ENCODE results near the gene UBR1. TPM values are rescaled to one million over a fixed set of nuclear protein-coding genes. Genes with fewer than 3 reads are reported as not detected.
"Not testable (repeated sequence)": the region's sequence is repeated elsewhere in the genome, so short reads cannot be mapped to it uniquely, and the experiment has no call there.

UBR1 gene
- total RNA-seq, 2 donors from 2014 or later = 33.3 to 37.4 TPM

DNA sequence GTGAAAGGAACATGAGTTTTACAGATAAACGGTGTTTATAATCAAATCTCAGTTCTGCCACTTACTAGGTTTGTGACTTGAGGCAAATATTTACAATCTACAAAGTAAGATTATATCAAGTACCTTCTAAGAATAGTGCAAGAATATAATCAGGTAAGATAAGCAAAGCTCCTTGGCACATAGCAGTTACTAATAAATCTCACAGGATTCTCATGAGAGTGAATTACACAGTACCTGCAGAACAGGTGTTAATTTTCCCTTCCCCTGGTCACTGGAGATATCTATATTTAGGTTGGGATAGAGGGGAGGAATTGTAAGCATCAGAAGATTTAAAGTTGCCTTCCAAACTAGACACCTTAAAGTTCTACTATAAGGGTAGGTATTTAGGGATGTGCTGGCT, 53.0 kb downstream of the UBR1 start:
- no peaks in the 10 kb centered on the region for H3K9me3 Mint-ChIP-seq

DNA sequence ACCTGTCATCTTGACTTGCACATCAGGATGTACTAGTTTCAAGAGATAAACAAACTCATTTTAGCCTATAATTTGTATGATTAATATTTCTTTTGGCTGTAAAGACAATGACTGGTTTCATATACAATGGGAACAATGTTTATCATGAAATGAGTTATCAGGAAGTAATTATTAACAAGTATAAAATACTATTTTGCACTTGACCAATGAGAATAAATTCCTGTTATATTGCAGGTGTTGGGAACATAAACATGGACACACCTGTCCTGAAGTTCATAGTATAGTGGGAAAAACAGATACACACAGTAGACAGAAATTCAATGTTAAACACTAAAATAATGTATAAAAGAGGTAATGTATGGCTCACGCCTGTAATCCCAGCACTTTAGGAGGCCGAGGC, 56.9 kb downstream of the UBR1 start:
- peaks cover 92% of the 10 kb centered on the region for H3K36me3 Mint-ChIP-seq (ENCODE audit: low read depth)
- H3K4me1 Mint-ChIP-seq = no peaks in the 10 kb centered on the region

More for the DNA sequence above, 53.0 kb downstream of the UBR1 start:
- ATAC-seq (replicated peaks) = no peak
- H3K4me3 Mint-ChIP-seq = no peak overlapping the region
- H3K27ac Mint-ChIP-seq = no peak overlapping the region
- no peaks in the 10 kb centered on the region for H3K27me3 Mint-ChIP-seq
- peaks cover 93% of the 10 kb centered on the region for H3K36me3 Mint-ChIP-seq (ENCODE audit: low read depth)
- H3K4me1 Mint-ChIP-seq = no peaks in the 10 kb centered on the region

DNA sequence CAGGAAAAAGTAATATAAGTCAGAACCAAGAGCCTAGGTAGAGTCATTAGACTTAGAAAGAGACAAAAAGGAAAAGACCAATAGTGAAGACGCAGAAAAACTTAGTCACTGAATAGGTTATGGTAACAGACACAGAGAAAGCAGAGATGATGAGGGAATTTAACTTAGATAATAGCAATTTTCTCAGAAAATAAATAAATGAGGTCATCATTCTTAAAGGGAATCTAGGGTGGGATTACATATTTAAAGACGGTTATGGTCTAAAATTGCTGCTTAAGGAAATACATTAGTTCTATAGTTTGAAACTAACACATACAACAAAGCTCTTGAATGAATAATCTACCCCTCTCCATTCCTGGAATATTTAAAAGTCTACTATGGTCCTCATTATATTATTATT, 59.4 kb downstream of the UBR1 start:
- Mint-ChIP-seq H3K4me1 (no peaks in the 10 kb centered on the region), H3K9me3 (no peaks in the 10 kb centered on the region), H3K36me3 (ENCODE audit: low read depth) (peaks cover 92% of the 10 kb centered on the region), H3K27ac (no peak overlapping the region), H3K4me3 (no peak overlapping the region), H3K27me3 (no peaks in the 10 kb centered on the region)
- no peak for ATAC-seq (replicated peaks)

More for the DNA sequence above, 56.9 kb downstream of the UBR1 start:
- no peaks in the 10 kb centered on the region for H3K27me3 Mint-ChIP-seq
- H3K4me3 Mint-ChIP-seq = no peak overlapping the region
- H3K9me3 Mint-ChIP-seq = no peaks in the 10 kb centered on the region
- H3K27ac Mint-ChIP-seq = no peak overlapping the region
- no peak for ATAC-seq (replicated peaks)

DNA sequence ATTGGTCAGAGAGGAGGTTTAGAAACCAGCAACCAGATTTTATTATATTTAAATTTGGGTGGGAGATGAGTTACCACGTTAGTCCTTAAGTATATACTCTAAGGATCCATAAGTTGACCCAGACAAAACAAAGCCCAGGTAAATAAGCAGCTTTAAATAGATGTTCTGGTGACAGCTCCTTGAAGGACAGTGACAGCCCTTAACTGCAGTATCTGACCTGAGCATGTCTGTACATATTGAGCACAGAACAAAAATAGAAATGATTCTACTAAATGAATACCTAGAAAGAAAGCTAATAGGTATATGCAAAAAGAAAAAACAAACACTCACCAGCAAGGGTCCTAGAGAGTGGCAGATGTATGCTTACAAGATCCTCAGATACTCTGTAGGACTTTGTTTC, 63.0 kb downstream of the UBR1 start:
- Mint-ChIP-seq H3K27me3 (no peaks in the 10 kb centered on the region), H3K27ac (no peak overlapping the region), H3K4me3 (no peak overlapping the region), H3K4me1 (no peaks in the 10 kb centered on the region), H3K9me3 (no peaks in the 10 kb centered on the region), H3K36me3 (ENCODE audit: low read depth) (peaks cover 91% of the 10 kb centered on the region)
- no peak for ATAC-seq (replicated peaks)

DNA sequence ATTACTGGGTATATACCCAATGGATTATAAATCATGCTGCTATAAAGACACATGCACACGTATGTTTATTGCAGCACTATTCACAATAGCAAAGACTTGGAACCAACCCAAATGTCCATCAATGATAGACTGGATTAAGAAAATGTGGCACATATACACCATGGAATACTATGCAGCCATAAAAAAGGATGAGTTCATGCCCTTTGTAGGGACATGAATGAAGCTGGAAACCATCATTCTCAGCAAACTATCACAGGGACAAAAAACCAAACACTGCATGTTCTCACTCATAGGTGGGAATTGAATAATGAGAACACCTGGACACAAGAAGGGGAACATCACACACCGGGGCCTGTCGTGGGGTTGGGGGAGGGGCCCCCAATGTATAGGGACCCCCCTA, 64.8 kb downstream of the UBR1 start:
- H3K27me3 Mint-ChIP-seq; H3K4me1 Mint-ChIP-seq; H3K9me3 Mint-ChIP-seq; H3K27ac Mint-ChIP-seq; H3K4me3 Mint-ChIP-seq; ATAC-seq (replicated peaks): not testable (repeated sequence)
- peaks cover 91% of the 10 kb centered on the region for H3K36me3 Mint-ChIP-seq (ENCODE audit: low read depth)

DNA sequence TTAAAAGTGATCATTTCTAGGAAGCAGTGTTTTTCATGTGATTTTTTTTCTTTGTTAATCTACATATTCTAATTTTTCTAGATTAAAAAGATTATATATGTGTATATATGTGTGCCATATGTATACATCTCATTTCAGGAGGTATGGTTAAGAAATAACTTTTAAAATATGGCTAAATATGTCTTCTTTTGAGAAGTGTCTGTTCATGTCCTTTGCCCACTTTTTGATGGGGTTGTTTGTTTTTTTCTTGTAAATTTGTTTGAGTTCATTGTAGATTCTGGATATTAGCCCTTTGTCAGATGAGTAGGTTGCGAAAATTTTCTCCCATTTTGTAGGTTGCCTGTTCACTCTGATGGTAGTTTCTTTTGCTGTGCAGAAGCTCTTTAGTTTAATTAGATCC, 70.6 kb downstream of the UBR1 start:
- not testable (repeated sequence) for H3K27ac Mint-ChIP-seq; ATAC-seq (replicated peaks); H3K4me3 Mint-ChIP-seq; H3K4me1 Mint-ChIP-seq; H3K27me3 Mint-ChIP-seq; H3K9me3 Mint-ChIP-seq
- H3K36me3 Mint-ChIP-seq (ENCODE audit: low read depth) = peaks cover 90% of the 10 kb centered on the region

DNA sequence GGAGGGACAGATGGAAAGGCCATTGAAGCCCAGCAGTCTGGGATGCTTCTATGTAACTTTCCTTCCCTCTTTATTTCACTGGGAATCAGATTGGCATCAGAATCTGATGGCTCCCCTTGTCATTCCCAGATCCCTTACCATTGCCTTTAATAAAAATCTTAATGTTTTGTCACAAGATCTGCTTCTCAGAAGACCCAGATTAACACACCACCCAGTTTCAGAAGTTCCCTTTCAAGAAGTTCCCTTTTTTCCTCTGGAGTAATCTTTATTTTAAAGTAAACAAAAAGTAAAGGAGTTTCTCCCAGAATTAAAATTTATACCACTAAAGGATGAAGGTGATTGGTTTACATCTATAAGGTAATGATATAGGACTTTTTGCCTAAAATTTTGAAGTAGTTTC, 76.4 kb downstream of the UBR1 start:
- Mint-ChIP-seq H3K27me3 (no peaks in the 10 kb centered on the region), H3K27ac (no peak overlapping the region), H3K4me1 (no peaks in the 10 kb centered on the region), H3K4me3 (no peak overlapping the region), H3K9me3 (no peaks in the 10 kb centered on the region), H3K36me3 (ENCODE audit: low read depth) (peaks cover 95% of the 10 kb centered on the region)
- ATAC-seq (replicated peaks) = no peak

DNA sequence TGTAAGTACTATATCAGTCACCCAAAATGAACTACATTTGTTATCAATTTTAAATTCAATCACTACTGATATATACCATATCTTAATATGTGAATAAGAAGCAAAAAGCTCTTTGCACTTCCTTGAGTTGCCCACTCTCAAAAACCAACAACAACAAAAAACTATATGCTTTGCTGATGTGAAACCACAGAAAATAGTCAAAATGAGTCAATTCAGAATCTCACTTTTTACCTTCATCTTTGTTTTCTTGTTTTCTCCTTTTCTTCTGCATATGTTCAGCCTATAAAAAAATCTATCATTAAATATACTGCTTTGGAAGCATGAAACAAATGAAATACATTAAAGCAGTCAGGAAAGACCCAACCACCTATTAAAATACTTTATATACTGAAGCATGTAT, 80.7 kb downstream of the UBR1 start:
- no peak for ATAC-seq (replicated peaks)
- Mint-ChIP-seq H3K4me3 (no peak overlapping the region), H3K27ac (no peak overlapping the region), H3K4me1 (no peaks in the 10 kb centered on the region), H3K9me3 (no peaks in the 10 kb centered on the region), H3K27me3 (no peaks in the 10 kb centered on the region), H3K36me3 (ENCODE audit: low read depth) (peaks cover 95% of the 10 kb centered on the region)

DNA sequence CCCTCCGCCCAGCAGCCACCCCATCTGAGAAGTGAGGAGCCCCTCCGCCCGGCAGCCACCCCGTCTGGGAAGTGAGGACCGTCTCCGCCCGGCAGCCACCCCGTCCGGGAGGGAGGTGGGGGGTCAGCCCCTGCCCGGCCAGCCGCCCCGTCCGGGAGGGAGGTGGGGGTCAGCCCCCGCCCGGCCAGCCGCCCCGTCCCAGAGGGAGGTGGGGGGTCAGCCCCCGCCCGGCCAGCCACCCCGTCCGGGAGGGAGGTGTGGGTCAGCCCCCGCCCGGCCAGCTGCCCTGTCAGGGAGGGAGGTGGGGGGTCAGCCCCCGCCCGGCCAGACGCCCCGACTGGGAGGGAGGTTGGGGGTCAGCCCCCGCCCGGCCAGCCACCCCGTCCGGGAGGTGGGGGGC, 91.2 kb downstream of the UBR1 start:
- H3K4me3 Mint-ChIP-seq; H3K9me3 Mint-ChIP-seq; ATAC-seq (replicated peaks); H3K27ac Mint-ChIP-seq; H3K27me3 Mint-ChIP-seq; H3K4me1 Mint-ChIP-seq: not testable (repeated sequence)
- H3K36me3 Mint-ChIP-seq (ENCODE audit: low read depth) = peaks cover 75% of the 10 kb centered on the region

DNA sequence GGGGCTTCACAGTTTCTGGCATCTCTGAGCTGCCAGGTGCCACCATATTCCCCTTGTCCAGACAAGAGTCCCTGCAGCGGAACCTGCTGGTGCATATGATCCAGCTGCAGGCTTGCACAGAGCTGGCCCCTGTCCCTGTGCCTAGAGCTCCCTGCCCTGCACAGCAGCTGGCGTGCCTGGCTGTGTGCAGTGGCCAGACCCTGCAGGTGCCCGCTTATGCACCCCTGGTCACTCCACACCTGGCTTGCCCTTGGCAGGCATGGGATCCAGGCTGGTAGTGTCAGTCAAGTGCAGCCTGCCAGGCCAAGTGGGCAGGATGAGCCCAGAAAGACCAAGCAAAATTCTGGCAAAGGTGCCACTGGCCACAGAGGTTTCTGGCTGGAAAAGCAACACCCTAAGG, 96.6 kb downstream of the UBR1 start:
- Mint-ChIP-seq H3K9me3 (no peaks in the 10 kb centered on the region), H3K36me3 (ENCODE audit: low read depth) (peaks cover 67% of the 10 kb centered on the region), H3K4me1 (no peaks in the 10 kb centered on the region), H3K4me3 (no peak overlapping the region), H3K27ac (no peak overlapping the region), H3K27me3 (no peaks in the 10 kb centered on the region)
- ATAC-seq (replicated peaks) = no peak

DNA sequence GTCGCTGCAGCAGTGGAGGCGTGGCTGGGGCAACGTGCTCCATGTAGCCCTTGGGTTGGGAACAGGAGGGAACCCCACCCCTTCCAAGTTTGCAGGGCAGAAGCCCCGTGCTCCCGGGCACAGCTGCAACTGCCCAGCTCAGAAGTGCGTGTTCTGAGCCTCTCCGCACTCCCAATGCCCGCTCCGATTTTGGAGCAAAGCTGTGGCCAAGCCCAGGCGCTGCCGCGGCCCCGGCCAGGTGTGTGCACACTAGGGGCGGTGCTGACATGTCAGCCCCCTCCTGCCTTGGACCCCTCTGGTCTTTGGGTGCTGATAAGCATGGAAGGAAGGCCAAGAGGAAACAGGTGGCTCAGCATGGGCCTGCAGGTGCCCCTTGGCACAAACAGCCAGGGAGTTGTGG, 97.7 kb downstream of the UBR1 start:
- no peak overlapping the region for H3K4me3 Mint-ChIP-seq
- no peak overlapping the region for H3K27ac Mint-ChIP-seq
- H3K27me3 Mint-ChIP-seq = no peaks in the 10 kb centered on the region
- no peaks in the 10 kb centered on the region for H3K4me1 Mint-ChIP-seq
- no peaks in the 10 kb centered on the region for H3K9me3 Mint-ChIP-seq
- peaks cover 67% of the 10 kb centered on the region for H3K36me3 Mint-ChIP-seq (ENCODE audit: low read depth)
- ATAC-seq (replicated peaks) = no peak

DNA sequence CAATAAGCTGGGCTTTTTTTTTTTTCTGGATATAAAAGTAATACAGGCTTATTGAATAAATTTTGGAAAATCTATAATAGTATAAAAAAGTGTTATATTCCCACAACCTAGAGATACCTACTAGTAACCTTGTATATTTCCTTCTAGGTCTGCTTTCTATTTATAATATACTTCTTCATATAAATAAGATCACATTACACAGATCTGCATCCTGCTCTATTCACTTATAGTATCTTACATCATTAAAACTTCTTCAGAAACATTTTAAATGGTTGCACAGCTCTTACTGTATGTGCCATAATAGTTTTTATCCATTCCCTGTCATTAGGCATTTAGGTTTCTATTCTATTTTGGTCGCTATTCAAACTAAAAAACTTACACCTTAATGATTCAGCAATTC, 98.3 kb downstream of the UBR1 start:
- Mint-ChIP-seq H3K4me3 (no peak overlapping the region), H3K9me3 (no peaks in the 10 kb centered on the region), H3K27me3 (no peaks in the 10 kb centered on the region), H3K4me1 (no peaks in the 10 kb centered on the region), H3K27ac (no peak overlapping the region), H3K36me3 (ENCODE audit: low read depth) (peaks cover 71% of the 10 kb centered on the region)
- ATAC-seq (replicated peaks) = no peak

DNA sequence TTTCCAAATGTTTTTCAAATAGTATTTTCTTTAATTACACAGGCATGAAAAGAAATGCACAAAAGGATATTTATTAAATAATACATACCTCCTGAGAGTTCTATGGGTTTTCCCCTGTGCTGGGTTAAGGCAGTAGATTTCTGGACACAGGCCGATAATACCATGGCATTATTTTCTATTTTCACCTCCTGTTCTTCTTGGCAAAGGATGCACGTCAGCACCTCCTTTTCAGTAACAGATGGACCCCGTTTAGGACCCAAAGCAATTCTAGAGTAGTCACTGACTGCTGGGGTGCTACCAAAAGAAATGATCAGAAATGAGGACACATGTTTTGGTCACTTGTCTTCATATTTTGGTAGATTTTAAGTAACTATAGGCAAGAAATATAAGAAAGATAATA, 98.8 kb downstream of the UBR1 start:
- Mint-ChIP-seq H3K27ac (no peak overlapping the region), H3K9me3 (no peaks in the 10 kb centered on the region), H3K4me1 (no peaks in the 10 kb centered on the region), H3K36me3 (ENCODE audit: low read depth) (peaks cover 70% of the 10 kb centered on the region), H3K27me3 (no peaks in the 10 kb centered on the region), H3K4me3 (no peak overlapping the region)
- no peak for ATAC-seq (replicated peaks)

DNA sequence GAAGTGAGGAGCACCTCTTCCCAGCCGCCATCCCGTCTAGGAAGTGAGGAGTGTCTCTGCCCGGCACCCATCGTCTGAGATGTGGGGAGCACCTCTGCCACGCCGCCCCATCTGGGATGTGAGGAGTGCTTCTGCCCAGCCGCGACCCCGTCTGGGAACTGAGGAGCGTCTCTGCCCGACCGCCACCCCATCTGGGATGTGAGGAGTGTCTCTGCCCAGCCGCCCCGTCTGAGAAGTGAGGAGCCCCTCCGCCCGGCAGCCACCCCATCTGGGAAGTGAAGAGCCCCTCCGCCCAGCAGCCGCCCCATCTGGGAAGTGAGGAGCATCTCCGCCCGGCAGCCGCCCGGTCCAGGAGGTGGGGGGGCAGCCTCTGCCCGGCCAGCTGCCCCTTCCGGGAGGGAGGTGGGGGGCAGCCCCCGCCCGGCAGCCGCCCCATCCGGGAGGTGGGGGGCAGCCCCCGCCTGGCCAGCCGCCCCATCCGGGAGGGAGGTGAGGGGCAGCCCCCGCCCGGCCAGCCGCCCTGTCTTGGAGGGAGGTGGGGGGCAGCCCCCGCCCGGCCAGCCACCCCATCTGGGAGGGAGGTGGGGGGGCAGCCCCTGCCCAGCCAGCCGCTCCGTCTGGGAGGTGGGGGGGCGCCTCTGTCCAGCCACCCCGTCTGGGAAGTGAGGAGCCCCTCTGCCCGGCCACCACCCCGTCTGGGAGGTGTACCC, 100.8 kb downstream of the UBR1 start:
- H3K36me3 Mint-ChIP-seq (ENCODE audit: low read depth) = peaks cover 50% of the 10 kb centered on the region
- not testable (repeated sequence) for H3K27me3 Mint-ChIP-seq; ATAC-seq (replicated peaks); H3K9me3 Mint-ChIP-seq; H3K4me1 Mint-ChIP-seq; H3K4me3 Mint-ChIP-seq; H3K27ac Mint-ChIP-seq

DNA sequence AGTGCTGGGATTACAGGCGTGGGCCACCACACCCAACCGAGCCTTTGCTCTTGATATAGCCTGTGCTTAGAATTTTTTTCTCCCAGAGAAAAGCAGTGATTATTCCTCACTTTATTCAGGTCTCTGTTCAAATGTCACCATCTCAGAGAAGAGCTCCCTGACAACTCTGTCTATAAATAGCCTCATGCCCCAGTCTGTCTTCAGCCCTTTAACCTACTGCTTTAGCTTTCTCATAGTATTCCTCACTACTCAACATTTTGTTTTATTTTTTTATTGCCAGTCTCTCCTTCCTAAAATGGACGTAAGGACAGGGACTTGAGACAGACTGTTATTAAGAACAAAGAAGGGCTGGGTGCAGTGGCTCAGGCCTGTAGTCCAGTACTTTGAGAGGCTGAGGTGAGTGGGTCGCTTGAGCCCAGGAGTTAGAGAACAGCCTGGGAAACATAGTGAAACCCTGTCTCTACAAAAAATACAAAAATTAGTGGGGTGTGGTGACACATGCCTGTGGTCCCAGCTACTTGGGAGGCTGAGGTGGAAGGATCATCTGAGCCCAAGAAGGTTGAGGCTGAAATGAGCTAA, 106.5 kb downstream of the UBR1 start:
- peaks cover 71% of the 10 kb centered on the region for H3K36me3 Mint-ChIP-seq (ENCODE audit: low read depth)
- peaks cover 4% of the 10 kb centered on the region for H3K4me1 Mint-ChIP-seq
- ATAC-seq (replicated peaks) = no peak
- H3K27me3 Mint-ChIP-seq = no peaks in the 10 kb centered on the region
- no peak overlapping the region for H3K27ac Mint-ChIP-seq
- H3K9me3 Mint-ChIP-seq = no peaks in the 10 kb centered on the region
- no peak overlapping the region for H3K4me3 Mint-ChIP-seq

DNA sequence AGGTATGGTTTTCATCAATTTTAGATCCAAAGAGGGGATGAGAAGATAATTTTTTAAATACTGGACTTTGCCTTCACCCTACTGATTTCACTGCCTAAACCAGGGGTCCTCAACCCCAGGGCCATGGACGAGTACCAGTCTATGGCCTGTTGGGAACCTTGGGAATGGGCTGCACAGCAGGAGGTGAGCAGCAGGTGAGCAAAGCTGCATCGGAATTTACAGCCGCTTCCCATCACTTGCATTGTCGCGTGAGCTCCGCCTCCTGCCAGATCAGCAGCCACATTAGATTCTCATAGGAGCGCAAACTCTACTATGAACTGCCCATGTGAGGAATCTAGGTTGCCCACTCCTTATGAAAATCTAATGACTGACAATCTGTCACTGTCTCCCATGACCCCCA, 109.0 kb downstream of the UBR1 start:
- H3K27ac Mint-ChIP-seq = no peak overlapping the region
- no peaks in the 10 kb centered on the region for H3K27me3 Mint-ChIP-seq
- H3K4me3 Mint-ChIP-seq = no peak overlapping the region
- H3K4me1 Mint-ChIP-seq = peaks cover 4% of the 10 kb centered on the region
- no peaks in the 10 kb centered on the region for H3K9me3 Mint-ChIP-seq
- ATAC-seq (replicated peaks) = no peak
- H3K36me3 Mint-ChIP-seq (ENCODE audit: low read depth) = peaks cover 71% of the 10 kb centered on the region

Measured in activated T-helper 17 cell treated with anti-CD3 and anti-CD28 coated beads, Interleukin-2, amount 50 U/mL, for 72 hours (primary cell).